ENCODE data around the gene UBE2U. TPM values are rescaled to one million over a fixed set of nuclear protein-coding genes. Genes with fewer than 3 reads are reported as not detected.

Gene UBE2U
- total and polyA plus RNA-seq, 2 of the 4 experiments (the other 2 are of a cell fraction): not detected

GRCh38 chr1:64282351-64282750, 78.9 kb downstream of the UBE2U start:
- no peak overlapping the region for H3K56ac ChIP-seq (ENCODE audit: extremely low read depth, insufficient read depth, low read length)
- dilution Hi-C loops (cut with HindIII; ENCODE audit: low sequenced_read_pairs, unreplicated experiment): no loop called here

More at GRCh38 chr1:64282351-64282750, 78.9 kb downstream of the UBE2U start:
- no peak for DNase-seq
- Histone ChIP-seq H2AK9ac (replicated peaks; ENCODE audit: low read depth, low read length, poor library complexity) (no peak overlapping the region), H3K9me1 (ENCODE audit: insufficient read depth, low read length) (no peaks in the 10 kb centered on the region), H3K4me1 (ENCODE audit: control insufficient read depth, insufficient read depth, low read length) (no peaks in the 10 kb centered on the region), H4K5ac (ENCODE audit: low read depth, low read length) (no peak overlapping the region), H3K4me2 (ENCODE audit: low read depth, low read length) (no peak overlapping the region), H3K9ac (ENCODE audit: low read depth, low read length) (no peak overlapping the region), H3K79me1 (ENCODE audit: low read depth in 1 of 2, low read length in 2 of 2) (no peaks in the 10 kb centered on the region), H3K27ac (ENCODE audit: insufficient read depth, low read length) (no peak overlapping the region), H2AFZ (replicated peaks; ENCODE audit: low read length, poor library complexity) (no peak overlapping the region), H4K91ac (ENCODE audit: insufficient read depth, low read depth, low read length) (no peak overlapping the region), H2BK120ac (ENCODE audit: low read depth, low read length) (no peak overlapping the region), H3K4ac (ENCODE audit: low read depth, low read length) (no peak overlapping the region), H3K36me3 (ENCODE audit: control insufficient read depth, insufficient read depth, low read length) (no peaks in the 10 kb centered on the region), H2BK15ac (ENCODE audit: low read depth, low read length) (no peak overlapping the region), H3K14ac (replicated peaks; ENCODE audit: low read depth, low read length) (no peak overlapping the region), H3K18ac (ENCODE audit: low read depth, low read length) (no peak overlapping the region), H2BK5ac (ENCODE audit: low read depth, low read length, poor library complexity, severe bottlenecking) (no peak overlapping the region), H3K9me3 (ENCODE audit: control insufficient read depth, insufficient read depth, low read length) (no peaks in the 10 kb centered on the region), H3K4me3 (ENCODE audit: insufficient read depth, low read depth, low read length) (no peak overlapping the region), H2BK20ac (ENCODE audit: low read depth, low read length) (no peak overlapping the region), H2AK5ac (ENCODE audit: low read depth, low read length) (no peak overlapping the region), H4K20me1 (ENCODE audit: insufficient read depth, low read length) (no peaks in the 10 kb centered on the region), H3K23ac (ENCODE audit: low read depth, low read length) (no peak overlapping the region), H3K27me3 (ENCODE audit: control insufficient read depth, insufficient read depth, low read length) (no peaks in the 10 kb centered on the region; the same call in none of the 2 replicates), H4K8ac (ENCODE audit: low read depth in 2 of 2, low read length in 2 of 2) (no peak overlapping the region)
- ChIA-PET CTCF (no interaction called here), POLR2A (ENCODE audit: unreplicated experiment) (no interaction called here)
- in situ Hi-C loops (cut with MboI; ENCODE audit: low sequenced_read_pairs) (no loop called here), intact Hi-C loops (cut with micrococcal nuclease) (no loop called here)
- no peak for ATAC-seq (ENCODE audit: low read depth)
- TF ChIP-seq MXI1 (IDR thresholded peaks at IDR 0.05; ENCODE audit: borderline replicate concordance, low read depth, low read length) (no peak), BHLHE40 (IDR thresholded peaks at IDR 0.05; ENCODE audit: low read depth, low read length) (no peak), MAFK (IDR thresholded peaks at IDR 0.05; ENCODE audit: low read depth, low read length) (no peak), RFX5 (IDR thresholded peaks at IDR 0.05; ENCODE audit: low read depth, low read length) (no peak), RAD21 (IDR thresholded peaks at IDR 0.05; ENCODE audit: low read length) (no peak)
- no CpG with 5 or more reads among the region's 4 CpGs for WGBS, 2 experiments (ENCODE audit: extremely low coverage in 2 of 2, insufficient read length in 1 of 2)
- no TSS peak for BruUV-seq (replicated peaks)
